ENCODE results near the gene SPCS2.

The SPCS2 gene

GRCh38 chr11:75000975-75001354, 51.9 kb downstream of the SPCS2 start:
- no peak overlapping the region for H3K4me3 ChIP-seq (IDR thresholded peaks at IDR 0.05; ENCODE audit: insufficient read depth, low read depth, low read length)
- no peak overlapping the region for H3K27ac ChIP-seq
- no peaks in the 10 kb centered on the region; the same call in 1 of the 2 replicates for H3K36me3 ChIP-seq (ENCODE audit: insufficient read depth)
- no peaks in the 10 kb centered on the region for H3K79me2 ChIP-seq (ENCODE audit: insufficient read depth, low read depth)
- no peak overlapping the region for H2AFZ ChIP-seq (ENCODE audit: low read depth)
- H3K4me2 ChIP-seq, result no peak overlapping the region
- peaks cover 10% of the 10 kb centered on the region for H3K4me1 ChIP-seq (ENCODE audit: low read depth, poor library complexity, severe bottlenecking)
- no peaks in the 10 kb centered on the region for H4K20me1 ChIP-seq (ENCODE audit: insufficient read depth)
- no peak overlapping the region for H3K9ac ChIP-seq
- H3K27me3 ChIP-seq (ENCODE audit: insufficient read depth, low read depth), result no peaks in the 10 kb centered on the region
- no peak for TF ChIP-seq CTCF (conservative IDR thresholded peaks at IDR 0.05; ENCODE audit: low read depth, low read length)

- no peak overlapping the region for H3K4me3 ChIP-seq (IDR thresholded peaks at IDR 0.05; ENCODE audit: insufficient read depth, low read depth, low read length)
- H3K9ac ChIP-seq, result no peak overlapping the region
- no peaks in the 10 kb centered on the region; the same call in 1 of the 2 replicates for H3K36me3 ChIP-seq (ENCODE audit: insufficient read depth)
- no peaks in the 10 kb centered on the region for H3K79me2 ChIP-seq (ENCODE audit: insufficient read depth, low read depth)
- peaks cover 10% of the 10 kb centered on the region for H3K4me1 ChIP-seq (ENCODE audit: low read depth, poor library complexity, severe bottlenecking)
- no peaks in the 10 kb centered on the region for H3K27me3 ChIP-seq (ENCODE audit: insufficient read depth, low read depth)
- H3K27ac ChIP-seq, result no peak overlapping the region
- TF ChIP-seq CTCF (conservative IDR thresholded peaks at IDR 0.05; ENCODE audit: low read depth, low read length), result no peak
- H4K20me1 ChIP-seq (ENCODE audit: insufficient read depth), result no peaks in the 10 kb centered on the region
- no peak overlapping the region for H2AFZ ChIP-seq (ENCODE audit: low read depth)
- H3K4me2 ChIP-seq, result no peak overlapping the region
Observed at GRCh38 chr11:75001686-75002085, 52.6 kb downstream of the SPCS2 start.

DNA sequence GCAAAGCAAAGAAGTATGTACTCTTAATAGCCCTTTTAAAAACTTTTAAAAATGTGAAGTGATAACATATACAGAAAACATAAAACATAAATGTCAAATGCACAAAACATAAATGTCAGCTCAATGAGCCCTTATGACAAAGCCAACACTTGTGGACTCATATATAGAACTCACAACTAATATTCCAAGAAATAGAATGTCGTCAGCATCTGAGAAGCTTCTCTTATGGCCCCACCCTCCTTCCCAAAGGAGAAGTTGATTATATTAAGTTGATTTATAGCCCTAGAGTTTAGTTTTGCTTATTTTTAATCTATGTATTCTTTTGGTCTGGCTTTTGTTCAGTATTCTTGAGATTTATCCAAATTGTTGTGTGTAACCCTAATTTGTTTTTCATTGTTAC, 53.5 kb downstream of the SPCS2 start:
- H3K4me2 ChIP-seq, result no peak overlapping the region
- no peak for TF ChIP-seq CTCF (conservative IDR thresholded peaks at IDR 0.05; ENCODE audit: low read depth, low read length)
- no peaks in the 10 kb centered on the region for H4K20me1 ChIP-seq (ENCODE audit: insufficient read depth)
- no peak overlapping the region for H3K4me3 ChIP-seq (IDR thresholded peaks at IDR 0.05; ENCODE audit: insufficient read depth, low read depth, low read length)
- peaks cover 10% of the 10 kb centered on the region for H3K4me1 ChIP-seq (ENCODE audit: low read depth, poor library complexity, severe bottlenecking)
- H3K27ac ChIP-seq, result no peak overlapping the region
- H3K79me2 ChIP-seq (ENCODE audit: insufficient read depth, low read depth), result no peaks in the 10 kb centered on the region
- H3K9ac ChIP-seq, result no peak overlapping the region
- H3K36me3 ChIP-seq (ENCODE audit: insufficient read depth), result no peaks in the 10 kb centered on the region; the same call in 1 of the 2 replicates
- no peak overlapping the region for H2AFZ ChIP-seq (ENCODE audit: low read depth)
- no peaks in the 10 kb centered on the region for H3K27me3 ChIP-seq (ENCODE audit: insufficient read depth, low read depth)

- H3K9ac ChIP-seq, result no peak overlapping the region
- H3K79me2 ChIP-seq (ENCODE audit: insufficient read depth, low read depth), result no peaks in the 10 kb centered on the region
- no peak overlapping the region for H2AFZ ChIP-seq (ENCODE audit: low read depth)
- TF ChIP-seq CTCF (conservative IDR thresholded peaks at IDR 0.05; ENCODE audit: low read depth, low read length), result no peak
- no peak overlapping the region for H3K4me3 ChIP-seq (IDR thresholded peaks at IDR 0.05; ENCODE audit: insufficient read depth, low read depth, low read length)
- H3K4me2 ChIP-seq, result no peak overlapping the region
- H4K20me1 ChIP-seq (ENCODE audit: insufficient read depth), result no peaks in the 10 kb centered on the region
- H3K27ac ChIP-seq, result no peak overlapping the region
- peaks cover 10% of the 10 kb centered on the region for H3K4me1 ChIP-seq (ENCODE audit: low read depth, poor library complexity, severe bottlenecking)
- H3K36me3 ChIP-seq (ENCODE audit: insufficient read depth), result no peaks in the 10 kb centered on the region; the same call in 1 of the 2 replicates
- H3K27me3 ChIP-seq (ENCODE audit: insufficient read depth, low read depth), result no peaks in the 10 kb centered on the region
Observed at GRCh38 chr11:75004215-75004614, 55.1 kb downstream of the SPCS2 start.
